ENCODE data around the gene CEP162.
"Not testable (repeated sequence)": the region's sequence is repeated elsewhere in the genome, so short reads cannot be mapped to it uniquely, and the experiment has no call there.

GRCh38 chr6:84084705-84085104 lies 142.7 kb downstream of the CEP162 start:
- TF ChIP-seq ZNF24 (IDR thresholded peaks at IDR 0.05); POLR2A (IDR thresholded peaks at IDR 0.05; ENCODE audit: low read depth, low read length): not testable (repeated sequence)
